ENCODE measurements around the gene RELN.

- TF ChIP-seq CTCF (IDR thresholded peaks at IDR 0.05) (no peak), POLR2AphosphoS5 (IDR thresholded peaks at IDR 0.05) (no peak), EP300 (IDR thresholded peaks at IDR 0.05) (no peak)
Observed at GRCh38 chr7:103439661-103440060, 549.8 kb downstream of the RELN start.
